Muscle layer of duodenum (tissue), 2 donors: Measurements from ENCODE around the gene SUFU.

Experiments used
- H3K27ac ChIP-seq: one replicate; pipeline ENCODE4 v1.7.0; 2013; ENCODE audit warnings: mild to moderate bottlenecking, low read length
- H3K27me3 ChIP-seq: one replicate; pipeline ENCODE4 v1.7.0; 2013; ENCODE audit warnings: low read depth, mild to moderate bottlenecking, control low read depth, low read length
- H3K36me3 ChIP-seq, 2 donors: one replicate each; pipeline ENCODE4 v1.7.0; 2013; ENCODE audit warnings: low read length in 2 of 2, control low read depth in 1 of 2, mild to moderate bottlenecking in 1 of 2; ENCODE audit not compliant: insufficient read depth in 2 of 2, control insufficient read depth in 1 of 2
- H3K4me1 ChIP-seq, 2 donors: one replicate each; pipeline ENCODE4 v1.7.0; 2013; ENCODE audit warnings: low read length in 2 of 2, mild to moderate bottlenecking in 2 of 2, control low read depth in 1 of 2, moderate library complexity in 1 of 2; ENCODE audit not compliant: insufficient read depth in 2 of 2, control insufficient read depth in 1 of 2
- H3K4me3 ChIP-seq, 2 donors: one replicate each; pipeline ENCODE4 v1.7.0; 2013; ENCODE audit warnings: low read length in 2 of 2, low read depth in 1 of 2, mild to moderate bottlenecking in 1 of 2
- H3K9me3 ChIP-seq, 2 donors: one replicate each; pipeline ENCODE4 v1.7.0; 2013; ENCODE audit warnings: low read length in 2 of 2, control low read depth in 1 of 2, mild to moderate bottlenecking in 1 of 2; ENCODE audit not compliant: control insufficient read depth in 1 of 2
- donor health status: healthy.

SUFU gene

GRCh38 chr10:102504179-102504975 is 605 bp downstream of the SUFU start:
- H3K4me1 ChIP-seq, result peaks cover 5 to 42% of the 10 kb centered on the region in 2 donors

DNA sequence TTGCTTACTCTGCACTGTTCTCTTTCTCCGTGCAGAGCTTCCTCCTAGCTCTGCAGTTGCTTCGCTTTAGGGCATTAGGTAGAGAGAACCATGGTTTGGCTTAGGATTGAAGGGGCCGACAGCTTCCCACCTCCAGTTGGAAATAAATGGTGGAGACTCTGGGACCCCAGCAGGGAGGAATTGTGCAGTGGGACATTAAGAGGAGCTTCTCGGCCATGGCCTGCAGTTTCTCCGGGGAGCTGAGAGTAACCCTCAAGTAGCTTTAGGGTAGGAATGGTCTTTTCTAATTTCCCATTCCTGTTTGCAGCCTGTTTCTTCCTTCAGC is 1.2 kb downstream of the SUFU start:
- Histone ChIP-seq H3K4me3 (peak overlapping the region; percentile 86 to 93), H3K36me3 (peaks cover 5 to 15% of the 10 kb centered on the region in 2 donors), H3K27ac (no peak overlapping the region), H3K9me3 (no peaks in the 10 kb centered on the region), H3K27me3 (no peaks in the 10 kb centered on the region), H3K4me1 (peaks cover 5 to 41% of the 10 kb centered on the region in 2 donors)

More at GRCh38 chr10:102504179-102504975, 605 bp downstream of the SUFU start:
- Histone ChIP-seq H3K9me3 (no peaks in the 10 kb centered on the region), H3K36me3 (peaks cover 5 to 10% of the 10 kb centered on the region in 2 donors), H3K27ac (peak overlapping the region; percentile 65), H3K4me3 (peak overlapping the region; percentile 86 to 93), H3K27me3 (no peaks in the 10 kb centered on the region)

- peak overlapping the region; percentile 86 to 93 for H3K4me3 ChIP-seq
- no peak overlapping the region for H3K27ac ChIP-seq
- H3K9me3 ChIP-seq, result no peaks in the 10 kb centered on the region
Measured at GRCh38 chr10:102505462-102506115, 1.8 kb downstream of the SUFU start.

GRCh38 chr10:102507521-102507920 is 3.7 kb downstream of the SUFU start:
- Histone ChIP-seq H3K27ac (no peak overlapping the region), H3K36me3 (peaks cover 5 to 13% of the 10 kb centered on the region in 2 donors), H3K9me3 (no peaks in the 10 kb centered on the region), H3K27me3 (no peaks in the 10 kb centered on the region), H3K4me1 (peaks cover 5 to 31% of the 10 kb centered on the region in 2 donors), H3K4me3 (no peak overlapping the region)

More at GRCh38 chr10:102505462-102506115, 1.8 kb downstream of the SUFU start:
- Histone ChIP-seq H3K27me3 (no peaks in the 10 kb centered on the region), H3K36me3 (peaks cover 5 to 16% of the 10 kb centered on the region in 2 donors), H3K4me1 (peaks cover 5 to 40% of the 10 kb centered on the region in 2 donors)

DNA sequence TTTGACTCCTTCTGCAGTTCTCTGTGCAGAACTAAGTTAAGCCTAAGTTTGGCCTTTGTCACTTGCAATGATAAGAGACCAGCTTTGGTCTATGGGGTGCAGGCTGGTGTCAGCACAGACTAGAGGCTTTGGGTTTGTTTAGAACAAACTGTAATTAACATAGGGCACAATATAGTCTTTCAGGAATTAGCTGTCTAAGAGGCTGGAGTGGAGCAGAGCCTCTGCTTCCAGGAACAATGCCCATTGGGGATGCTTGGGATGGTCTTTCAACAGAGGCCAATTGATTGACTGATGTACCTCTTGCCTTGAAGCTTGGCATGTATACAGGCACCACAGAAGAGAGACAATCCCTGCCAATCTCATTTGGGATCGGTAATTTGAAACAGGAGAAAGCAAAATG is 4.7 kb downstream of the SUFU start:
- no peak overlapping the region for H3K27ac ChIP-seq
- H3K36me3 ChIP-seq, result peaks cover 11 to 18% of the 10 kb centered on the region in 2 donors
- H3K4me3 ChIP-seq, result no peak overlapping the region
- H3K27me3 ChIP-seq, result no peaks in the 10 kb centered on the region
- H3K9me3 ChIP-seq, result no peaks in the 10 kb centered on the region
- H3K4me1 ChIP-seq, result peaks cover 0 to 23% of the 10 kb centered on the region in 2 donors

DNA sequence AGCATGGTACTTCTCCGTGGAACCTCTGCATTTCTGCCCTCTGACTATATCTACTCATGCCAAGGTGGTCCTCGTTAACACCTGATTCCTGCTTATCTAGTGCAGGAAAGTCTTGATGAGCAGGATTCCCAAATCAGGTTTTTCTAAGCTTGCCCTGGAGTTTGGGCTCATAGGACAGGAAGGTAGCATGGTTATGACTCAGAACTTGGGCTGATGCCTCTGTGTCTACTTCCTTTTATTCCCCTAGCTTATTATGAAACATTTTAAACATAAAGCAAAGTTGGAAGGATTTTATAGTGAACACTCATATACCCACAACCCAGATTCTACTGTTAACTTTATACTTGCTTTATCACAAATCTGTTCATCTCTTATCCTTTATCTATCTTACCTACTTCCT is 5.6 kb downstream of the SUFU start:
- no peaks in the 10 kb centered on the region for H3K9me3 ChIP-seq
- no peaks in the 10 kb centered on the region for H3K27me3 ChIP-seq
- no peak overlapping the region for H3K4me3 ChIP-seq
- no peak overlapping the region for H3K27ac ChIP-seq
- peaks cover 0 to 21% of the 10 kb centered on the region in 2 donors for H3K4me1 ChIP-seq
- peaks cover 14 to 26% of the 10 kb centered on the region in 2 donors for H3K36me3 ChIP-seq

DNA sequence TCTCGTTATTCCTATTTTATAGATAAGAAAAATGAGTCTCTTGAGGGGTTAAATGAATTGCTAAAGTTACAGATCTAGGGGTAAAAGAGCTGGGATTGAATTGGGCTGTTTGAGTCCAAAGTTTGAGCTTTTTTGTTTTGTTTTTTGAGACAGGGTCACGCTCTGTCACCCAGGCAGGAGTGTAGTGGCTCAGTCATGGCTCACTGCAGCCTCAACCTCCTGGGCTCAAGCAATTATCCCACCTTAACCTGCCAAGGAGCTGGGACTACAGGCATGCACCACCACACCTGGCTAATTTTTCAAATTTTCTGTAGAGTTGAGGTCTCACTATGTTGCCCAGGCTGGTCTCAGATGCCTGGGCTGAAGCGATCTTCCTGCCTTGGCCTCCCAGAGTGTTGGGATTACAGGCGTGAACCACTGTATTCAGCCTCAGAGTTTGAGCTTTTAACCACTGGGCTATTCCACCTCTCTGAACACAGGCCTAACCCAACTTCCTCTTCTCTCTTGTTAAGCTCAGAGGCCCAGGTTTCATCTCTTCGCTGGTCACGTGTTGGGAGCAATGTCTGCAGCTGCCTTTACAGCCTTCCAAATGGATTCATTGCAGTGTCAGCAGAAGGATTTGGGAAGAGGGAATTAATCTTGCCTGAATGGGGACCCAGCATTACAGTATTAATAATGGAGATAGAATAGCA is 8.0 kb downstream of the SUFU start:
- H3K27ac ChIP-seq, result no peak overlapping the region
- H3K27me3 ChIP-seq, result no peaks in the 10 kb centered on the region
- no peaks in the 10 kb centered on the region for H3K9me3 ChIP-seq
- peaks cover 0 to 10% of the 10 kb centered on the region in 2 donors for H3K4me1 ChIP-seq
- peaks cover 16 to 32% of the 10 kb centered on the region in 2 donors for H3K36me3 ChIP-seq
- H3K4me3 ChIP-seq, result no peak overlapping the region

- Histone ChIP-seq H3K9me3 (no peaks in the 10 kb centered on the region), H3K4me3 (no peak overlapping the region), H3K36me3 (peaks cover 11 to 25% of the 10 kb centered on the region in 2 donors), H3K27ac (no peak overlapping the region), H3K4me1 (peaks cover 0 to 1% of the 10 kb centered on the region in 2 donors), H3K27me3 (no peaks in the 10 kb centered on the region)
Measured at GRCh38 chr10:102514487-102515311, 10.9 kb downstream of the SUFU start.

- Histone ChIP-seq H3K4me1 (no peaks in the 10 kb centered on the region), H3K4me3 (no peak overlapping the region), H3K9me3 (no peaks in the 10 kb centered on the region), H3K27ac (no peak overlapping the region), H3K27me3 (no peaks in the 10 kb centered on the region), H3K36me3 (peaks cover 11 to 22% of the 10 kb centered on the region in 2 donors)
Measured at GRCh38 chr10:102515724-102516123, 12.0 kb downstream of the SUFU start.

GRCh38 chr10:102517553-102517952 is 13.8 kb downstream of the SUFU start:
- Histone ChIP-seq H3K9me3 (no peaks in the 10 kb centered on the region), H3K36me3 (peaks cover 11 to 22% of the 10 kb centered on the region in 2 donors), H3K27ac (no peak overlapping the region), H3K4me3 (no peak overlapping the region), H3K4me1 (no peaks in the 10 kb centered on the region), H3K27me3 (no peaks in the 10 kb centered on the region)
